Astrocyte (in vitro differentiated cells and primary cell): ENCODE results near the gene FDX1. TPM values are rescaled to one million over a fixed set of nuclear protein-coding genes. Genes with fewer than 3 reads are reported as not detected.

Experiments
- DNase-seq: peaks from one replicate; pipeline ENCODE4 v3.0.0-alpha.2; 2010; ENCODE audit warnings: low read depth
- FAIRE-seq: peaks from 2 replicates; lab custom pipeline; 2011; peaks lifted over from hg19 to GRCh38; lab: Jason Lieb, UNC
- H2AFZ ChIP-seq: 2 replicates; pipeline ENCODE4 v1.6.0; 2012; ENCODE audit warnings: low read depth, low read length, inconsistent platforms
- H3K27ac ChIP-seq: 2 replicates; pipeline ENCODE4 v1.5.1; 2011; ENCODE audit warnings: low read depth, low read length, inconsistent platforms
- H3K27me3 ChIP-seq: 2 replicates; pipeline ENCODE4 v1.6.0; 2011; ENCODE audit warnings: low read length, inconsistent platforms; ENCODE audit not compliant: insufficient read depth
- H3K36me3 ChIP-seq: 2 replicates; pipeline ENCODE4 v1.5.1; 2011; ENCODE audit warnings: low read length, inconsistent platforms; ENCODE audit not compliant: insufficient read depth
- H3K4me1 ChIP-seq: 2 replicates; pipeline ENCODE4 v1.5.1; 2011; ENCODE audit warnings: low read length, inconsistent platforms; ENCODE audit not compliant: insufficient read depth
- H3K4me2 ChIP-seq: 2 replicates; pipeline ENCODE4 v1.6.0; 2012; ENCODE audit warnings: low read length, inconsistent platforms
- H3K4me3 ChIP-seq: 2 replicates; pipeline ENCODE4 v1.5.1; 2011; ENCODE audit warnings: low read depth, mild to moderate bottlenecking, low read length, inconsistent platforms; ENCODE audit not compliant: insufficient read depth
- H3K79me2 ChIP-seq: 2 replicates; pipeline ENCODE4 v1.6.0; 2012; ENCODE audit warnings: mild to moderate bottlenecking, low read length, inconsistent platforms; ENCODE audit not compliant: insufficient read depth
- H3K9ac ChIP-seq: 2 replicates; pipeline ENCODE4 v1.6.0; 2012; ENCODE audit warnings: mild to moderate bottlenecking, low read length, inconsistent platforms
- H3K9me3 ChIP-seq: 2 replicates; pipeline ENCODE4 v1.5.1; 2012; ENCODE audit warnings: low read depth, mild to moderate bottlenecking, low read length, inconsistent platforms; ENCODE audit not compliant: insufficient read depth
- H4K20me1 ChIP-seq: 2 replicates; pipeline ENCODE4 v1.6.0; 2012; ENCODE audit warnings: low read length, inconsistent platforms; ENCODE audit not compliant: insufficient read depth
- H3K27ac Mint-ChIP-seq: one replicate; pipeline ENCODE4 v1.8.0; 2021; ENCODE audit warnings: mild to moderate bottlenecking, mixed read lengths; ENCODE audit not compliant: unreplicated experiment
- H3K27me3 Mint-ChIP-seq: one replicate; pipeline ENCODE4 v1.8.0; 2021; ENCODE audit warnings: low read depth, mixed read lengths; ENCODE audit not compliant: unreplicated experiment
- H3K36me3 Mint-ChIP-seq: one replicate; pipeline ENCODE4 v1.8.0; 2021; ENCODE audit warnings: low read depth, mixed read lengths; ENCODE audit not compliant: unreplicated experiment
- H3K4me1 Mint-ChIP-seq: one replicate; pipeline ENCODE4 v1.8.0; 2021; ENCODE audit warnings: low read depth, mixed read lengths; ENCODE audit not compliant: unreplicated experiment
- H3K4me3 Mint-ChIP-seq: one replicate; pipeline ENCODE4 v1.8.0; 2021; ENCODE audit warnings: mild to moderate bottlenecking, moderate library complexity, mixed read lengths; ENCODE audit not compliant: unreplicated experiment
- H3K9me3 Mint-ChIP-seq: one replicate; pipeline ENCODE4 v1.8.0; 2021; ENCODE audit warnings: mild to moderate bottlenecking, mixed read lengths; ENCODE audit not compliant: unreplicated experiment
- EZH2 ChIP-seq: IDR thresholded peaks from 2 replicates; pipeline ENCODE4 v1.6.1; 2012; ENCODE audit warnings: mild to moderate bottlenecking, low read length, inconsistent platforms; ENCODE audit not compliant: insufficient read depth
- total RNA-seq: library from RNA; stranded (reverse); gene quantifications from 2 replicates; pipeline ENCODE4 v1.2.1, GENCODE V29; 2021
- TF ChIP-seq, protein P1 (sequence below): IDR thresholded peaks from 2 replicates; pipeline ENCODE4 v1.5.1; 2011; ENCODE audit warnings: low read depth, mild to moderate bottlenecking, inconsistent platforms, low read length, moderate library complexity; ENCODE audit not compliant: insufficient read depth

Gene FDX1
- total RNA-seq, 1 donor from 2014 or later, result 7.1 TPM

DNA sequence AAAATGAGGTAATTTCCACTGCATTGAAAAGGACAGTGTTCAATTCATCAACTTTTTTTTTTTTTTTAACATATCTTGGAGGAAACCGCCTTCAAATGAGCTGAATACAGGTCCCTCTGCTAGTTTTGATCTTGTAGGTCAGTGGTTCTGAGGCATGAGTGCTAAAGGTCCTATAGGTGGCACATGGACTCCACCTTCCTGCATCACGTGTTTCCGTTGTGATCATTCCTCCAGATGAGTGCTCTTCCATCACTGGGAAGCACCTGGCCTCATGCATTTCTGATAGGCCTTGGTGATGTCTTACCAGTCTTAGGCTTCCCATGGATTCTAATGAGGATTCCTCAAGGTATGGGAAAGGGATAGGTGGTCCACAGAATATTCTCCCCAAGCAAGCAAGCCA lies 37.8 kb downstream of the FDX1 start:
- peaks cover 14% of the 10 kb centered on the region for H3K4me1 Mint-ChIP-seq
- Histone ChIP-seq H3K27me3 (no peaks in the 10 kb centered on the region), H2AFZ (no peak overlapping the region), H3K4me1 (peaks cover 6% of the 10 kb centered on the region), H3K36me3 (no peaks in the 10 kb centered on the region), H3K4me2 (no peak overlapping the region), H3K9ac (no peak overlapping the region), H3K27ac (no peak overlapping the region), H3K9me3 (no peaks in the 10 kb centered on the region), H3K79me2 (no peaks in the 10 kb centered on the region), H4K20me1 (no peaks in the 10 kb centered on the region), H3K4me3 (no peak overlapping the region)
- no peak for DNase-seq
- H3K27me3 Mint-ChIP-seq, result no peaks in the 10 kb centered on the region
- no peak overlapping the region for H3K27ac Mint-ChIP-seq
- H3K4me3 Mint-ChIP-seq, result no peak overlapping the region
- TF ChIP-seq EZH2, result no peak
- TF ChIP-seq, protein P1, sequence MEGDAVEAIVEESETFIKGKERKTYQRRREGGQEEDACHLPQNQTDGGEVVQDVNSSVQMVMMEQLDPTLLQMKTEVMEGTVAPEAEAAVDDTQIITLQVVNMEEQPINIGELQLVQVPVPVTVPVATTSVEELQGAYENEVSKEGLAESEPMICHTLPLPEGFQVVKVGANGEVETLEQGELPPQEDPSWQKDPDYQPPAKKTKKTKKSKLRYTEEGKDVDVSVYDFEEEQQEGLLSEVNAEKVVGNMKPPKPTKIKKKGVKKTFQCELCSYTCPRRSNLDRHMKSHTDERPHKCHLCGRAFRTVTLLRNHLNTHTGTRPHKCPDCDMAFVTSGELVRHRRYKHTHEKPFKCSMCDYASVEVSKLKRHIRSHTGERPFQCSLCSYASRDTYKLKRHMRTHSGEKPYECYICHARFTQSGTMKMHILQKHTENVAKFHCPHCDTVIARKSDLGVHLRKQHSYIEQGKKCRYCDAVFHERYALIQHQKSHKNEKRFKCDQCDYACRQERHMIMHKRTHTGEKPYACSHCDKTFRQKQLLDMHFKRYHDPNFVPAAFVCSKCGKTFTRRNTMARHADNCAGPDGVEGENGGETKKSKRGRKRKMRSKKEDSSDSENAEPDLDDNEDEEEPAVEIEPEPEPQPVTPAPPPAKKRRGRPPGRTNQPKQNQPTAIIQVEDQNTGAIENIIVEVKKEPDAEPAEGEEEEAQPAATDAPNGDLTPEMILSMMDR, result no peak
- FAIRE-seq, result no peak
- H3K36me3 Mint-ChIP-seq, result peaks cover 2% of the 10 kb centered on the region
- H3K9me3 Mint-ChIP-seq, result no peaks in the 10 kb centered on the region

DNA sequence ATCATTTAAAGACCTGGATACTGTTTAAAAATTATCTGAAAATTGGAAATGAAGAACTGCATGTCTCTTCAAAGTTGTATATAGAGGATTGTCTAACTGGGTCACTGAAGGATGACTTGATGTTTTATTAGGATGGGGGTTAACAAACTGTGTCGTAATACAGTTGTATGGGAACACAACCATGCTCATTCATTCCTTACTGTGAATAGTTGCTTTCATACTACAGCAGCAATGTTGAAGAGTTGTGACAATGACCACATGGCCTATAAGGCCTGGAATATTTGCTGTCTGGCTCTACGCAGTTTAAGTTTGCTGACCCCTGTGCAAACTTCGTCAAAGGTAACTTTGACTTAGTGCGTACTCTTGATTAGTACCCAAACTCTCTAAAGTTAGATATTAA lies 38.4 kb downstream of the FDX1 start:
- Histone ChIP-seq H3K9ac (no peak overlapping the region), H3K36me3 (no peaks in the 10 kb centered on the region), H3K9me3 (no peaks in the 10 kb centered on the region), H4K20me1 (no peaks in the 10 kb centered on the region), H3K27ac (no peak overlapping the region), H2AFZ (no peak overlapping the region), H3K27me3 (no peaks in the 10 kb centered on the region), H3K79me2 (no peaks in the 10 kb centered on the region), H3K4me1 (peaks cover 6% of the 10 kb centered on the region), H3K4me3 (no peak overlapping the region), H3K4me2 (no peak overlapping the region)
- FAIRE-seq (no peak), DNase-seq (no peak)
- H3K27ac Mint-ChIP-seq, result no peak overlapping the region
- peaks cover 14% of the 10 kb centered on the region for H3K4me1 Mint-ChIP-seq
- no peak for TF ChIP-seq EZH2
- TF ChIP-seq, protein P1, result no peak
- peaks cover 2% of the 10 kb centered on the region for H3K36me3 Mint-ChIP-seq
- no peak overlapping the region for H3K4me3 Mint-ChIP-seq
- no peaks in the 10 kb centered on the region for H3K27me3 Mint-ChIP-seq
- no peaks in the 10 kb centered on the region for H3K9me3 Mint-ChIP-seq

DNA sequence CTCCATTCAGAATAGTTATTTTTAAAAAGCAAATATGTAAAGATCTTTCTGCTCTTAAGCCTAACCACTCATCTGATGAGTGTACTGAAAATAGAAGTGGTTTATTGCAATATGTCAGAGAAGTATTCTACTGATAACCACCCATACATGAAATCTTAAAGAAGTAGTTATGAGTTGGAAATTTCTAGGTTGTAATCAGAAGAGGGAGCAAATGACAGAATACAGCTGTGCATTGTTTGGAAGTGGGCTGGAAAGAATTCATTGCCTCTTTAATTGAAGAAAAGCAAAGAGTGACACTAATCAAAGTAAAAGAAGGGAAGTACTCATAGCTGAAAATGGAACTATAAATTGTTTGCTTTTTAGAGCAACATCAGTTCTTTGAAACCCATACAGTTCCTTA lies 39.4 kb downstream of the FDX1 start:
- no peaks in the 10 kb centered on the region for H3K9me3 Mint-ChIP-seq
- TF ChIP-seq, protein P1, result no peak
- no peak for TF ChIP-seq EZH2
- Histone ChIP-seq H4K20me1 (no peaks in the 10 kb centered on the region), H3K9me3 (no peaks in the 10 kb centered on the region), H3K4me3 (no peak overlapping the region), H3K4me1 (peaks cover 6% of the 10 kb centered on the region), H2AFZ (no peak overlapping the region), H3K79me2 (no peaks in the 10 kb centered on the region), H3K27ac (no peak overlapping the region), H3K27me3 (no peaks in the 10 kb centered on the region), H3K36me3 (no peaks in the 10 kb centered on the region), H3K9ac (no peak overlapping the region), H3K4me2 (no peak overlapping the region)
- H3K4me3 Mint-ChIP-seq, result no peak overlapping the region
- H3K4me1 Mint-ChIP-seq, result peaks cover 14% of the 10 kb centered on the region
- H3K27me3 Mint-ChIP-seq, result no peaks in the 10 kb centered on the region
- FAIRE-seq (no peak), DNase-seq (no peak)
- peaks cover 2% of the 10 kb centered on the region for H3K36me3 Mint-ChIP-seq
- no peak overlapping the region for H3K27ac Mint-ChIP-seq
